GM18861 (cell line): ENCODE results near the gene TECTA.
"Not testable (repeated sequence)": the region's sequence is repeated elsewhere in the genome, so short reads cannot be mapped to it uniquely, and the experiment has no call there.

Experiments used
- ATAC-seq: cut with Tn5 transposase; IDR thresholded peaks from one replicate; pipeline ENCODE4 v1.9.1; 2021; ENCODE audit not compliant: unreplicated experiment

The TECTA gene

DNA sequence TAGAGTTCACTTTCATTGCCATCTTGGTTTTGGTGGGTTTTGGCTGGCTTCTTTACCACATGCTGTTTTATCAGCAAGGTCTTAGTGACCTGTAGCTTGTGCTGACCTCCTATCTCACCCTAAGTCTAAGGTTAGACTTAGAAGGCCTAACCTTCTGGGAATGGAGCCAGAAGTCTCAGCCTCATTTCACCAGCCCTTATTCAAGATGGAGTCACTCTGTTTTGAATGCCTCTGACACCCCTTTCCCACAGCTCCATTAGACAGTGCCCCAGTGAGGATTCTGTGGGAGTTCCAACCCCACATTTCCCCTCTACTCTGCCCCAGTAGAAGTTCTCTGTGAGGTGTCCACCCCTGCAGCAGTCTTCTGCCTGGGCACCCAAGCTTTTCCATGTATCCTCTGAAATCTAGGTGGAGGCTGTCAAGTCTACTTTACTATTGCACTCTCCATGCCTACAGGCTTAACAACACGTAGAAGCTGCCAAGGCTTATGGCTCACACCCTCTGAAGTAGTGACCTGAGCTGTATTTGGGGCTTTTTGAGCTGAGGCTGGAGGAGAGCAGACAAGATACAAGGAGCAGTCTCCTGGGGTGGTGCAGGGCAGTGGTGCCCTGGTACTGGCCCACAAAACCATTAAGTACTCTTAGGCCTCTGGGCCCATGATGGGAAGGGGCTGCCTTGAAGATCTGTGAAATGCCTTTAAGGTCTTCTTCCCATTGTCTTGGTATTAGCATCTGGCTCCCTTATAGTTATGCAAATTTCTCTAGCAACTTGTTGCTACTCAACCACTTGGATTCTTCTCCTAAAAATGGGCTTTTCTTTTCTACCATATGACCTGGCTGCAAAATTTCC lies 125.6 kb downstream of the TECTA start:
- no peak for ATAC-seq

DNA sequence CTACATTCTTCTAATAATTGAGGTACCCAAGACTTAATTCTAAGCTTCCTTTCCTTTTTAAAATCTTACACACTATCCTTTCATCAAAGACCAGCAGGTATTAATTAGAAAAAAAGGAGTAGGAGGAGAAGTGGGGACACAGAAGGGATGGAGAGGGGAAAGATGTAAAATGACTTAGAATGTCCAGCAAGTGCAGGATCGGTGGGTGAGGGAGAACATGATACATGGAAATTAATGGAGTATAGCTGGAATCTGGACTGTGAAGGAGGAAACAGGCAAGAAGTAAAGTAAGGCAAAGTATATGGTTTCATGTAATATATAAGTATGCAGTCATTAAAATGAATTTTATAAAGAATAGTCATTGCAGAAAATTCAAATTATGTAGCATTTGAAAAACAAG lies 127.8 kb downstream of the TECTA start:
- ATAC-seq = no peak

DNA sequence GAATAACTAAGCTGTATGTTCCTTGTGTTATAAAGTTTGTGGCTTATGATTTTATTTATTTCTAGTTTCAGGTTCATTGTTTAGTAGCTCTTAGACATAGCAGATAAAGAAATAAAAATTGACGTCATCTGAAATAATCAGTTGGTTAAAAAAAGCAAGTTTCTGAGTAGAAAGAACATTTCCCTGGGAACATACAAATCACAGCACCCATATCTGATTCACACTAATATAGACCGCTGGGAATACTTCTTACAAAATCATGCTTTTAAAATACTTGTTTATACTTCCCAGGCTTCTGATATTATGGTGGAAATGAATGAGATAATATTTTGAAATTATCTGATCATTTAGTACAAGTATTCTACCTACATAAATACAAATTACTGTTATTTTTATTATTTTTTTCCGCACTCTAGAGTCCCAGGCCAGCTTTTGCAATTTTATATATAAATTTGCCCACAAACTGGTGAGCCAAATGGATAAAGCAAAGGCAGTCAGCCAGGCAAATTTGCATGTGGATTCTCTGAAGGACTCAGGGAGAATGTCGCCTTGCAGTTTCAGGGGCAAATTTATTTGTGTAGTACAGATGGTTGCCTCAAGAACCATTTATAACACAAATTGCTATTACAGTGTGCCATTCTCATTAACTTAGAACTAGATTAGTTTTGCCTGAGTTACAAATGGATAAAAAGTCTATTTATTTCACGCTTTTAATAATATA lies 128.6 kb downstream of the TECTA start:
- no peak for ATAC-seq

DNA sequence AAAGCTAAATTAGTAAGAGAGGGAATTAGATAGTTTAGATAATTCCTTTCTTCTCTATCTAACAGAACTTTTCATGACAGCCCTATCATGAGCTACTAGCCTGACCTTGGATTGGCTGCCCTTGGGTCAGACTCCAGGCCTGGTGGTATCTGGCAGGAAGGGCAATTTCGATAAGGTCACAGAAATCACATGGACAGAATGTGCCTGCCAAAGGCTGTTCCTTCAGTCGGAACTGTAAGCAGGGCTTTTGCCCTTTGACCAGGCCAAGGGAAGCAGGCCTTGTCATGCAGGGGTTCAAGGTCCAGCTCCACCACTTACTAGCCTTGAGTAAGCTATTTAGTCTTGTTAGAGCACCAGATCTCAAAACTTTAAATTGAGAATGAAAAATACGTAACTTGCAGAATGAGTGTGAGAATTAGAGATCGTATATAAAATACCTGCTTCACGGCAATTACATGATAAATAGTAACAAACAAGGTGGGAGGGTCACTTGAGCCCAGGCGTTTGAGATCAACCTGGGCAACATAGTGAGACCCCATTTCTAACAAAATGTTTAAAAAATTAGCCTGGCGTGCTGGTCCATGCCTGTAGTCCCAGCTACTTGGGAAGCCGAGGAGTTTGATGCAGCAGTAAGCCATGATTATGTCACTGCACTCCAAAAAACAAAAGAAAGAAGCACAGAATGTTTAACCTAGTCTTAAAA lies 130.7 kb downstream of the TECTA start:
- no peak for ATAC-seq

DNA sequence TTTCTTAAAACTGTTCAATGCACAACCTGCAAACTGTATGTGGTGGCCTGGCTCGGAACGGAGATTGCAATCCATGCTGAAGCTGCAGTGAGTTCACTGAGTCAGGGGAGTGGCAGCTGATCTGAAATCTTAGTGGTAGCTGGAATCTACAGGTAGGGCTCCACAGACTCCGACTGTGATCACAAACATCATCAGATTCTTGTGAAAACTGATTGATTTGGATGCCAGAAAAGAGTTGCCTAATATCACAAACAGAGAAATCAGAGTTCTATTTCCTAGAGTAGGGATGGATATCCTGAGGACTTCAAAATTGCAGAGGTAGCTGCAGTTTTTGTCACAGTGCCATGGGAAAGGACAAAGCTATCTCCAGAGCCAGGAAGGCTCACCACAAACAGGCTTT lies 134.0 kb downstream of the TECTA start:
- ATAC-seq = no peak

DNA sequence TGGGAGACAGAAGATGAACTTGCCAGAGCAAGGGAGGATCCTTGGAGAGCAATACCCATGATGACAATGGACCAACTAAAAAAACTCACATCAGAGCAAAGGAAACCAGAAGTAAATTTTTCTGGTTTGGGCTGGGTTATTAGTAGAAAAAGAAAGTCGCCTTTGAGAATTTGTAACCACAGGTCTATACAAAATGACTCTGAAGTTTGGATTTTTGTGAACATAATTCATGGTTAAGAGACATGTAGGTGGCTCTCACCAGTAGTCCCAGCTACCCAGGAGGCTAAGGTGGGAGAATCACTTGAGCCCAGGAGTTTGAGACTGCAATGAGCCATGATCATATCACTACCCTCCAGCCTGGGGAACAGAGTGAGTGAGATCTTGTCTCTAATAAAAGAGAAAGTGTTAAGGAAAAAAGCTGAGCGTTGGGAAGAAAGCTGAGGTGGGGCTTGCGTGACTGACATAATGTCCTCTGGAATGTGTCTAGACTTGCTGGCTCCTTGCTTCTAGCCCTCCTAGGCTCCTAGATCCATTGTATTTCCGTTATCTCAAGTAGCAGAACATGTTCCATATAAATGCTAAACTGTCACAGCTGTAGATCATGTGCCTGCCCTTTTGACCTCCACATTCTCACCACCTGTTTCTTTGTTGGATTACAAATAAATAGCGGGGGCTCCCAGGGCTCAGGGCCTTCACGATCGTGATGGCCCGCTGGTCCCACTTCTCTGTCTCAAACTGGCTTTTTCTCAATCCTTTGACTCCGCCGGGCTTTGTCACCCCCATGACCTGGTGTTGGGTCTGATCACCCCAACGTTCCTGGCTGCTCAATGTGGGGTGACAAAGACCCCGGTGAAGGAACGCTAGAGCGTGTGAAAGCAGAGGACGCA lies 135.3 kb downstream of the TECTA start:
- ATAC-seq = peak; percentile 78

DNA sequence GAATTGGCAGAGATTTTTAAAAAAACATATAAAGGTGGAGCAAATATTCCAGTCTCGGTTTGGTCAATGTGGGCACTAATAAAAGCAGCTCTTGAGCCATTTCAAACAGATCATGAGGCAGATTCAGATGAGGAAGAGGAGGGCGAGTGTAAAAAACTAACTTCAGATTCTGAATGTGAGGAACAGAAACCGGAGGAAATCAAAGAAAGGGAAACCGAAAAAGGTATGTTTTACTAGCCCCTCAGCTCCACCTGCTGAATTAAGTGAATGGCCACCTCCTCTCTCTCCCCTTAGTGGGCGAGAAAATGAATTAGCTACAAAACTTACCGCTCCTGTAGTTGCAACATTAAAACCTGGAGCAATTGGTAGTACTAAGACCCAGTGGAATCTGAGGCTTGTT lies 136.2 kb downstream of the TECTA start:
- not testable (repeated sequence) for ATAC-seq

DNA sequence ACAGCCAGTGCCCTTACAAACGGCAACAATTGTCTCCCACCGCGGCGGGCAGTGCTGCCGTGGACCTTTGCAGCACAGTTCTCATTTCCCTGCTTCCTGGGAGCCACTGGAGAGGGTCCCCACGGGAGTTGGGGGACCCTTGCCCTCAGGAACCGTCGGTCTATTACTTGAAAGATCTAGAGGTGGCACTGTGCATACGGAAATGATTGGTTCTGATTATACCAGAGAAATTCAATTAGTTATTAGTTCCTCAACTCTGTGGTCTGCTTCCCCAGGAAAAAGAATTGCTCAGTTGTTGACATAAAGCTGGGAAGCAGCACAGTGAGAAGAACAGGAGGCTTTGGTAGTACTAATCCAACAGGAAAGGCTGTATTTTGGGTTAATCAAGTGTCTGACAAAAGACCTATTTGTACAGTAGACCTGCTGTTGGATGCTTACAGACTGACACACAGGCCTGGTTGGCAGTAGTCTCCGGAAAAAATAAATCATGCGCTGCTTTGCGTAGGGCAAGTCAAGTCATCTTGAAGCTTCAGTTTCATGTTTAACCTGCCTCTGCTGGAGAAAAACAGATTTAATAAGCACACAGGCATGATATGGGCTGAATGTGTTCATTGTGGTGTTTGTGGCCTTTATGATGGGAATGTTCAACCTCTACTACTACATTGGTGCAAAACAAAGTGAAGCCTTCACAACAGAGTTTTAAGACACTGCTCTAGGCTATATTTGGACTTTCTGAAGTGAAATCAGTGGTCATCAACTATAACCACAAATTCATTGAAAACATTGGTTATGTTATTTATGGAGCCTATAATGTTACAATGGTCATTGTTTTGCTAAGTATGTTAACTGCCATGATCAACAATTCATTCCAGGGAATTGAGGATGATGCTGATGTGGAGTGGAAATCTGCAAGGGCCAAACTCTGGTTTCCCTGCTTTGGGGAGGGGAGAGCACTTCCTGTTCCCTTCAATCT lies 136.9 kb downstream of the TECTA start:
- no peak for ATAC-seq

DNA sequence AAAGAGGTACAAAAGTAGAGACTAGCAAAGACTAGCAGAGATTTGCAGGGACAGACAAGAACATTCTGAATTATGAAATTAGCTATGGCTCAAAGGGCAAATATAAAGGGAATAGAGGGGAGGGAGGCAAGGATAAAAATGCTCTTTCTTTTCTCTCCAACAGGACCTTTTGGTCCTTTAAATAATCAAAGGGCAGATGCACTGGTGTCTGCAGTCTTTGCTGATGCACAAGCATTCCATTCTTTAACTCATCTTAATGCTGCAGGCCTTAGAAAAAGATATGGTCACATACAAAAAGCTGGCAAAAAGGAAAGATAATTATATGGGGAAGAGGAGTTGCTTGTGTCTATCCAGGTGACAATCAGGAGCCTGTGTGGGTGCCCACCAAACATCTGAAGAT lies 137.9 kb downstream of the TECTA start:
- ATAC-seq = no peak

DNA sequence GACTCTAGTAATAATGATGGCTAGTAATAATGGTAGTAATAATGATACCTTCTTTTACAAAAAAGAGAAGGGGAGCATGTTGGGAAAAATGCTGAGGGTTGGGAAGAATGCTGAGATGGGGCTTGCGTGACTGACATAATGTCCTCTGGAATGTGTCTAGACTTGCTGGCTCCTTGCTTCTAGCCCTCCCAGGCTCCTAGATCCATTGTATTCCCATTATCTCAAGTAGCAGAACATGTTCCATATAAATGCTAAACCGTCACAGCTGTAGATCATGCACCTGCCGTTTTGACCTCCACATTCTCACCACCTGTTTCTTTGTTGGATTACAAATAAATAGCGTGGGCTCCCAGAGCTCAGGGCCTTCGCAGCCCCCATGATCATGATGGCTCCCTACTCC lies 139.0 kb downstream of the TECTA start:
- not testable (repeated sequence) for ATAC-seq

DNA sequence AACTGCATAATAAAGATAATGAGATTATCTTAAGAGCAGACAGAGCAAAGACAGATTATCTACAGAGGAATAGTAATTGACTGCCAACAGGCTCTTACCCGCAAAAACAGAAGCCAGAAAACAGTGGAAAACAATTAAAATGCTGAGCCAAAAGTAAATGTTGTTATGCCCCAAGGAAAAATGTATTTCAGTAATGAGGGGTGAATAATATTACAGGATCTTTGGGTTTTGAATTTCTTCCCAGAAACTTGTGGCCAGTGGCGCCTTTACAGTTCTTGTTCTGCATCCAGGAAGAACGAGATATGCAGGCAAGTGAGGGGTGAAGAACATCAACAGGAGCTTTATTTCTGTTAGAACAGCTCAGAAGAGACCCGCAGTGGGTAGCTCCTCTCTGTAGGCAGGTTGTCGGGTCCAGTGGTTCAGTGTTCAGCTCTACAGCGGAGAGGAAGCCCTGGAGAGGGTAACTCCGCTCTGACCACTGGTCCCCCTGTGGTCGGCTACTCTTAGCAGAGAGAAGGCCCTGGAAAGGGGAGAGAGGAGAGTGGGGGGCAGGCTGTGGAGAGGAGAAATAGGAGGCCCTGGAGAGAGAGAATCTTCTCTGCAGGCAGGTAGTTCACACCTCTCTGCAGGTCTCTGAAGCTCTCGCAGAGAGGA lies 139.7 kb downstream of the TECTA start:
- no peak for ATAC-seq
